Left hindlimb (tissue), 1 donor: ENCODE measurements around the gene SERGEF.

Experiments
- DNase-seq: peaks from one replicate; pipeline ENCODE4 v3.0.0-alpha.2; 2018

The SERGEF gene

DNA sequence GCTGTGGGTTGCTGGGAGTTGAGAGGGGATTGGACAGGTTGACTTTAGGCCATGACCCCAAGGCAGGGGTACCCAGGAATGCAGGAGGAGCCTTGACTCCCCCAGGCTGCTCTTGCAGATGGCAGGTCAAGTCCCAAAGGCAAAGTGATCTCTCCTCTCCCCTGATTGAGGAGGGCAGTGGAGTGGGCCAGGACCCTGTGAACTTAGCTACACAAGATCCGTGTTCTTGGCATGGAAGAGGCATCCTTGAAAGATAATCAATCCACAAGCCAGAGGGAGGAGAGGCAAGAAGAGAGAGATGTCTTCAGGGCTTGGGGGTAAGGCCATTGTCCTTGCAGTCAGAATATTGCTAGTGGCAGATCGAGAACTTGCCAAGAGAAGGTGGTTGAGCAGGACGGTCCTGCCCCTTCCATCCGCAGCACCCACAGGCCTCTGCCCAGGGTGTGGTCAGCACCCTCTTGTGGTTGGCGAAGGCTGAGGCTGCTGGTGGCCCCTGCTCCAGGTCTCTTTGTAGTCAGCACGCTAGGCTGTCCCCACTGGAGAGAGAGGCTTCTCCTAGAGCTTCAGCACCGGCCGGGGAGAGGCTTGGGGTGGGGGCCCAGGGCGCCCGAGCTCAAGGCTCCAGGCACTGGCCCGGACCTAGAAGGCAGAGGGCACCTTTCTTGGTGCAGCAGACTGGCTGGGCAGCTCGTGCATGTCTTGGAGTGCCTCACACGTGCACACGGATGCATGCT, 232.8 kb downstream of the SERGEF start:
- no peak for DNase-seq

DNA sequence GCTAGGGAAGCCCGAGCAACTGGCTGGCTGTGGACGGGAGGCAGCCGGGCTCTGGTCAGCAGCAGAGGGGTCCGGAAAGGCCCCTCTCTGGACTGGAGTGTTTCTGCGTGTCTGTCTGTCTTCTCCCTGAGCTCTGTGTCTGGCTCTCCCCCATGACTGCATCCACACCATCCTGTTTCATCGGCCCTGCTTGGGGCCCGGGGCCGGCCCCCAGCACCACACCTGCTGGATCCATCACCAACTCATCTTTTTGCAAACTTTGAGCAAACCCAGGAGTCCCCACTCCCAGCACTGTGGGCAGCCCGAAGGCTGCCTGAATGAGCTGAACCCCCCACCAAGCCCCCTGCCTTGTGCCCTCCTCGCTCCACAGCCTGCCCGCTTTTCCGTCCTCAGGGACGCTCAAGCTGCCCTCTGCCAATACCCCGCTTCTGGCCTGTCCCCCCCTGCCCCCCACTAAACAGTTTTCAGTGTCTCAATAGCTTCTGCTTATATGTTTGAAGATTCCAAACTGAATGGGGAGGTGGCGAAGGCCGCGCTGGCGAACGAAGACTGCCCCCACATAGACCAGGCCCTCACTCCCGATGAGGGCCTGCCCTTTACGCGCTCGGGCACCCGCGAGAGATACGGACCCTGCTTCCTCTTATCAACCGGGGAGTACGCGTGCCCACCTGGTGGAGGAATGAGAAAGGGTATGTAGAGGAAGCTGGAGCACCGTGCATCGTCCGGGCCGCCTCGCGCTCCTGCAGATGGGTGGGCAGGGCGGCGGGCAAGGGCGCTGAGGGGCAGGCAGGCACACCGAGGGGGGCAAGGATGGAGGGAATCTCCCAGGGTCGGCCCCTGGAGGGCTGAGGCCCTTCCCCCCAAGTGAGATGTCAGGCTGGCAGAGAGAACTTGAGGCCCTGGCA, 233.6 kb downstream of the SERGEF start:
- no peak for DNase-seq

DNA sequence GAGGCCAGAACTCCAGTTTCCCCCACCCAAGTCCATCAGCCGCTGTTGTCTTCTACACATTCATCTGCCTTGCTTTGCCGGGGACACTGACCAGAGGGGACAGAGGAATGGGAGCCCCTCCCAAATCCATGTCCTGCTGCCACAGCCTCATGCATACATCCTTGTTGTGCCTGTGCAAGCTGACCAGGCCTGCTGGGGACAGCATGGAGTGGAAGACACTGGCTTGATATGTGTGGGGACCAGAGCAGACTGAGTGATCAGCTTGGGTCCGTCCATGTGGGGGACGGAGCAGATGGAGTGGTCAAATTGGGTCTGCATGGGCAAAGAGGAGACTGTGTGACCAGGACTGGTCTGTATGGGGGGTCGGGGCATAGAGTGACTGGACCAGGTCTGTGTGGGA, 234.5 kb downstream of the SERGEF start:
- DNase-seq = no peak

DNA sequence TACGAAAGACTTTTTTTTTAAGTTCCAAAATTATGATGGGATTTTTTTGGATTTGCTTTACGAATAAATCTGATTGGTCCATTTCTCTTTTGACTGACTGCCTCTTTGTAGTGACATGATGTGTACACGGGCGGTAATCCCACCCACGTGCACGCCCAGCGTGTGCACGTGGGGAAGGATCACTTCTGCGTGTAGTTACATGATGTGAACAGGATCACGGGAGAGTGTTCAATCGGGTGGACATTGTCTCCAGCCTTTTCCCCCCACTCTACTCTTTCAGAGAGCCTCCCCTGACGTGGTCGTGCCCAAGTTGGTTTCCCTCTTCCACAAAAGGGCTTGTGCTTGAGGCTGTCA, 235.1 kb downstream of the SERGEF start:
- no peak for DNase-seq

DNA sequence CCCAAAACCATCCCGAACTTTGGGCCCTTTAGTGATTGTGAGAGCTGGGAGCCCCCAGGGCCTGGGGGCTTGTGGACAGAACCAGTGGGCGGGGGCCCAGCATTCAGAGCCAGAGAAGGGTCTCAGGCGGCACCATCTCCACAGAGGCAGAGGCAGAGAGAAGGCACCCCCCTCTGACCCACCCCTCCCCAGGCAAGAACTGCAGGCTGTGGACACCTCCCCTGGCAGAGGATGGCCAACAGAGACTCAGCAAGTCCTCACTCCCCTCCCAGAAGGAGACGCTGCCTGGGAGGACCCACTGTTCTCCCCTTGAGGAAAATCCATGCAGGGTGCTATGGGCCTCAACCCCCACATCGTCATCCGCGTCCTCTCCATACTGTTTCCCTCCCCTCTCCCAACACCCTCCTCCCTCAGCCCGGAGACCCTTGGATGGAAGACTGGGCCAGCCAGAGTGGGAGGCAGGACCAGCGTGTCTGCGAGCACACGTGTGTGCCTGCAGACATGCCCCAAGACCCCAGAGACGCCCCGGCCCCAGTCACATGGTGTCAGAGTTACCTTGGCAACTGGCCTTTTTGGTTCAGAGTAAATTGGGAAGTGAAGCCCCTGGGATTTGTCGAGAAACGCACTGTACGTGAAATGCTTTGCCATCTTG, 235.6 kb downstream of the SERGEF start:
- no peak for DNase-seq

DNA sequence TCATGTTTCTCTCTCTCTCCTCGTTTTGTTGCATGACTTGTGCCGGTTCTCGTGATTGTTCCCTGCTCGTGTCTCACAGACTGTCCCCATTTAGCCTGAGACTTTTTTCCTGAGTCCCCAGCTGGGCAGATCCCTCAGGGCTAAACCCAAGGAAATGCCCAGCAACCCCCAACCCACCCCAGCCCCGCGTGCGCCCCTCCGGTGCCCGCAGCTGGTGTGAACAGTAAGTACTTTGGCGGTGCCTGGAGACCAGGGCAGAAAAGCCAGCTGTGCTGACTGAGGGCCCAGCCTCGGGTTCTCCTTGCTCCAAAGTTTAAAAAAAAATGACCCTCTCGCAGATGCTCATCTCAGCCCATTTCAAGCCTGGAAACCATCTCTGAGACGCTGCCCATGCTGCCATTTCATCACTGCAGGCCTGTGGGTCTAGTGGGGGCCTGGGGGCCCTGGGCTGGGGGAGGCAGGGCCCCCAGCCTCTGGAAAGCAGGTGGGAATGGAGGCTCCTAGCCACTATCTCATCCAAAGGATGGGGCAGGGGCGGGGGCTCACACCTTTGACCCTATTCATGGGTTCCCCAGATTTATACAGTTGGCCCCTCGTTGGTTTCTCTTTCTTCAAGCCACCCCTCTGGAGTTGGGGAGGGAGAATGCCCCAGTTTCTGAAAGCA, 236.5 kb downstream of the SERGEF start:
- DNase-seq = no peak

DNA sequence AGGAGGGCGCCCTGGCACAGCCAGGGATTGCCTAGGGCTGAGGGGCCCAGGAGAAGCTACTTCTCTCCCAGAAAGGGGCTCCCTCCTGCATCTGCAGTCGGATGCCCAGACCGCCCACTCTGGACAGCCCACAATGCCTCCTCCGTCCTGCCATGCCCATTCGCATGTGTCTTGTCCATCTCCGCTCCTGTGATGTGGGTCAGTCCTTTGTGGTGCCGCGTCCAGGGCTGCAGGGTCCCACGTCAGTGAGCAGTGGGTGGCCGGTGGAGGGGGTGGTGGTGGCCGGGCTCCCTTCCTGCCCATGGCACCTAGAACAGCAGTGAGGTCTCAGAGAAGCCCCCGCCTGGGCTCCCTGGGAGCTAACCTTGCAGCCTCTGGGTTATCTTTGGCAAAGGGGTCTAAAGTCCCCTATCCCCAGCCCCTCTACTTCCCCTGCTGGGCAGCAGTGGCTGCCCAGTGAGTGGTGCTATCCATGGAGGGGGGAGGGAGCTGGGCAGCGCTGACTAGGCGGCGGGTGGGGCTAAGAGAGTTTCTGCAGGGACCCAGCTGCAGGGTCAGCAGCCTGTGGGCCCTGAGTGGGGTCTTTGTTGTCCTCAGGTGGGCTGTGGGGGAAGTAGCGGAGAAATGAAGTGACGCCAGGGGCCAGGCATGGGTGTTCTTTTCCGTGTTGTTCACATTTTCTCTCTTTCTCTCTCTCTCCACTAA, 237.2 kb downstream of the SERGEF start:
- no peak for DNase-seq

DNA sequence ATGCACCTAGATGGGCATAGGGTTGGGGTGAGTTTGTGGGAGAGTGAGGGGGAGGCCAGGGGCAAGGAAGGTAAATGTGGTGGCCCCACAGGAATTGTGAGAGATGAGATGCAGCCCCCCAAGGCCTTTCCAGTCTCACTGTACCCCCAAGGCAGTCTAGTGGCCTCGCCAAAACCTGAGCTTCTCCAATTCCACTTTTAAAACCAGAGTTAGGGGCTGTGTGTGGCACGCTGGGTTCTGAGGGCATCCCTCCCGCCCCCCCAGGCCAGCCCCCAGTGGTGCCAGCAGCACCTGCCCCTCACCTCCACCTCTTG, 237.9 kb downstream of the SERGEF start:
- peak; percentile 18 for DNase-seq

DNA sequence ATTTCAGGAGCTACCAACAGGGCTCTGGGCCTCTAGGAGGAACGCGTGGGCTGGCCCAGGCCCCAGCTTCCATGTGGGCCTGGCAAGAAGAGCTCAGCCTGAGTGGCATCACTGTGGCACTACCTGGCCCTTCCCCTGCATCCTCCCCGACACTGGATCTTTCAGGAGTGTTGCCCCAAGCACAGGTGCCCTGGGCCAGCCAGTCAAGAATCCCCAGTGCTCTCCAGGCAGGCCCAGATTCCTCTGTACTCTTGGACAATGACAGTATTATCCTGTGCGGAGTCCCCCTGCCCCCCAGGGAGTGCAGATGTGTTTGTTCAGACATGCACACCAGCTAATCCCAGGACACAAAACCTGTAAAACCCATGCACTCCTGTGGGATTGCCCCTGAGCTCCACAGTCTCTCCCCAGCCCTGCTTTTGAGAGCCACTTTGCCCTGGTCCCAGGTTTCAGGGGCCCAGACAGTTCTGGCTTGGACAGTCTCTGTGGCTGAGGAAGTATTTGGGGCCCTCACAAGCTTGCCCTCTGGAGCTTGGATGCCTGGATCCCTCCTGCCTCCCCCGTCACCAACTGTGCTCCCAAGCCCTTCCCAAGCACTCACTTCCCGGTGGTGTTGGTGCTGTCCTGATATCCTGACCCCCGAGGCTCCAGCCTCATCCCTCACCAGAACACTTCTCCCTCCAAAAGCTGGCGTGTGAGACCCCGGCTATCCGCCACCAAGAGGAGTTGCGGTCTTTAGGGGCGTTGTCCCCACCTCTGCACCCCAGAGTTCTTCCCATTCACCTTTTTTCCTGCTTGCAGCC, 238.4 kb downstream of the SERGEF start:
- peak; percentile 14 for DNase-seq

DNA sequence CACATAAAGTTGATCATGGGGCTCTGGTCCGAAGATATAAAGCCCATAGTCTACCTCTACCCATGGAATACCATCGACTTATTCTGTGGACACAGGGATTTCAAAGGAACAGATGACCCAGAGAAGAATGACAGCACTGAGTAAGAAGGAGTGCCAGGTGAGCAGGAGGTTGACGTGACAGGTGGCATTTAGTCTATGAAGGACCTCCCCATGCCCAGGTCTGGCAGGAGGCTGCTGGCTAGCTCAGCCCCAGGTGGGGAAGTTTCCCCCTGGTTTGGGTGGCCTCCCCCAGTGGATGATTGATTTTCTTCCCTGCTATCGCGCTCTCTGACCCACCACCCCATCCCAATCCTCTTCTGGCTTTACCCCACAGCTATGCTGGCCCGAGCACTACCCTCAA, 239.2 kb downstream of the SERGEF start:
- DNase-seq = no peak

DNA sequence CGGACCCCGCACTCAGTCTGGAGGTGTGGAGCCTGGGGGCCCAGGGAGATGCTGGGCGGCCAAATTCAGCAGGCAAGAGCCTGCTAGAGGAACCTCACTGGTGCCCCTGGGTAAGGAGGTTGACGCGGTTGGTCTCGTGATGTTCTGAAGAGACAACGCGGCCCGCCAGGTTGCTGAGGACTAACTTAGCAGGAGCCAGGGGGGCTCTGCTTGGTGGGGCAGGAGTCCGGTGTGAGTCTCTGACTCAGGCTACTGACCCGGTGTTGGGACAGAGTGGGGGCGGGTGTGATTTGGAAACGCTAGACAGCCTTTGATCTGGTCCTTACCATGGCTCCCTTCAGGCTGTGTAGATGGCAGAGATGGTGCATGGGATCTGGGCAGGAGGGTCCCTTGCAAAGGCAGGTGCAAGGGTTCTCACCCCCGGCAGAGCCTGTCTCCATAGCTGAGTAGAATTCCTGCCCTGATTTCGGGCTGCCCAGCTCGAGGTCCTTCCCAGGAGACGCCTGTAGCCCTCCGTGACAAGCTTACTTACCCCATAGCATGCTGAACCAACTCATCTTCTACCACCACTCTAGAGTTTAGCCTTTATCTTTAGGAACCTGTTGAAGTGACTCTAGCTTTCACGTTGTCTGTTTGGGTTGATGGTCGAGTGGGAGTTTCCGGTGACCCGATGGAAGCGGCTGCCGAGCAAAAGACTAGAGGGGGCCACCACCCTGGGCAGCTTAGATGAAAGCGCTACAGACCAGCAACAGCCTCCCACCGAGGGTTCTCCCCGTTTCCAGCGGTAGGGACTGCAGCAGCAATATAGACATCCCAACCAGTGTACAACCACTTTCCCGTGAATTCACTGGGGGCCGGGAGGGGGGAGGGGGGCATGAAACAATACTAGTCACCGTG, 239.9 kb downstream of the SERGEF start:
- DNase-seq = no peak

DNA sequence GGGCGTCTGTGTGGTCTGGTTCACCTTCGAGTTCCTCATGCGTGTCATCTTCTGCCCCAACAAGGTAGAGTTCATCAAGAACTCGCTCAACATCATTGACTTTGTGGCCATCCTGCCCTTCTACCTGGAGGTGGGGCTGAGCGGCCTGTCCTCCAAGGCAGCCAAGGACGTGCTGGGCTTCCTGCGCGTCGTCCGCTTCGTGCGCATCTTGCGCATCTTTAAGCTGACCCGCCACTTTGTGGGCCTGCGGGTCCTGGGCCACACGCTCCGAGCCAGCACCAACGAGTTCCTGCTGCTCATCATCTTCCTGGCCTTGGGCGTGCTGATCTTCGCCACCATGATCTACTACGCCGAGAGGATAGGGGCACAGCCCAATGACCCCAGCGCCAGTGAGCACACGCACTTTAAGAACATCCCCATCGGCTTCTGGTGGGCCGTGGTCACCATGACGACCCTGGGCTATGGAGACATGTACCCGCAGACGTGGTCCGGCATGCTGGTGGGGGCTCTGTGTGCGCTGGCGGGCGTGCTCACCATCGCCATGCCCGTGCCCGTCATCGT, 240.9 kb downstream of the SERGEF start:
- DNase-seq = no peak

DNA sequence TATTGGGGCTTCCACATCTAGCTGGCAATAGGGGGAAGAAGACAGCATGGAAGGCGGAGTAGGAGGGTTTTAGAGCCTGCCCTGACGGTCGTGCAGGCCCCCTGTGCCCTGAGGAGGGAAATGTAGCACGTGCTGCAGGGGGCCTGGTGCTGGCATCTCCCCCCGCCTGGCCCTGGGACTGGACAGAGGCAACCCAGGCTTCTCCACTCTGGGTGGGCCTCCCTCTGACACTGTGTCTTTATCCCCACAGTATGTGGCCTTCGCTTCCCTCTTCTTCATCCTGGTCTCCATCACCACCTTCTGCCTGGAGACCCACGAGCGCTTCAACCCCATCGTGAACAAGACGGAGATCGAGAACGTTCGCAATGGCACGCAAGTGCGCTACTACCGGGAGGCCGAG, 241.4 kb downstream of the SERGEF start:
- DNase-seq = no peak

DNA sequence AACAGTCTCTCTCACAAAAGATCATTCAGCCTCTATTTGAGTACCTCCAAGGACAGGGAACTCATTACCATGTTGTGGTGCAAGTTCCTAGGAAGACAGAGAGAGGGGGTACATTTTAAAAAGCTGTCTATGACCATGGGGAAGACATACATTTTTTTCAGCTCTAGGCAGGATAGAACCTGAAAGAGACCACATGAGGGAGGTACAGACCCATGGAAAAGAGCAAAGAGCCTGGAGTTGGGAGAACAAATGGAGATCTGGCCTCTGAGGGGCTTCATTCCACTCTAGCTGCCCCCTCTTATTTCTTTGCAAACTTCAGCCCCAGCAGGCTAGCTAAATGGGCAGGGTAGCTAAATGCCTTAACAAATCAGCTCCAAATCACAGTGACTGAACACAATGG, 241.9 kb downstream of the SERGEF start:
- DNase-seq = no peak

DNA sequence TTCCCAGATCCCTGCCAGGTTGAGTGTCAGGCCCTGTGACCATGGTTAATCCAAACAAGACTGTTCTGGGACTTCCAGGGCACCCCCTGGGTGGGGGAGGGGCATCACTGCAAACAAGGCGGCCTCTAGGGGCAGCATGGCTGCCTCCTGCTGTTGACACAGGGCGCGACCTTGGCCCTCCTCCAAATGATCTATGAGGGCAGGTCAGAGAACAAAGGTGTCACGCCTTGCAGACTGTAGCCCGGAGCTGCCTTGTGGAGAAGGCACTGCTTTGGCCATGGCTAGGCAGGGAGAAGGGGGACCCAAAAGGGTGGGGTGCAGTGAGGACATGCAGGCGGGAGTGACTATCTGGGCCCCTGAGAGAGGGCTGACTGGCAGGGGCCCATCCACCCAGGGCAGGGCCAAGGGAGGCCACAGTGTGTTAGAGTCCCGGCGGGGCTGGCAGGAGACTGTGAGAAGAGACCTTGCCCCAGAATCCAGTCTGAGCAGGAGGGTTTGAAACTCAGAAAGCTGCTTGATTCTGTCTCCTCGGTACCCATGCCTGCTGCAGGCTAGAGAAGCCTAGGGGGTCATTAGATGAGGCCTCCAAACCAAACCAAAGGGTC, 242.7 kb downstream of the SERGEF start:
- no peak for DNase-seq

DNA sequence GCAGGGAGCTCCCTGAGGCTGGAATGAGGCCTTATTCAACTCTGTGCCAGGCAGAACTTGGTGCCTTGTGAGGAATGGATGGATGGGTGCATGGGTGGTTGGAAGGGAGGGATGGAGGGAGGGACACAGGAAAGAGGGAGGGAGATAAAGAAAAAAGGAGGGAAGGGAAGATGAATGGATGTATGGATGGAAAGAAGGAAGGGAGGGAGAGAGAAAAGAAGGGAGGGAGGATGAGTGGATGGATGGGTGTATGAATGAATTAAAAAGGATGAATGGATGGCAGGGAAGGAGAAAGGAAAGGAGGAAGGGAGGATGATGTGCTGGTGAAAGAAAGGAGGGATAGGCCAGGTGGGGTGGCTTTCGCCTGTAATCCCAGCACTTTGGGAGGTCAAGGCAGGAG, 243.6 kb downstream of the SERGEF start:
- DNase-seq = no peak

DNA sequence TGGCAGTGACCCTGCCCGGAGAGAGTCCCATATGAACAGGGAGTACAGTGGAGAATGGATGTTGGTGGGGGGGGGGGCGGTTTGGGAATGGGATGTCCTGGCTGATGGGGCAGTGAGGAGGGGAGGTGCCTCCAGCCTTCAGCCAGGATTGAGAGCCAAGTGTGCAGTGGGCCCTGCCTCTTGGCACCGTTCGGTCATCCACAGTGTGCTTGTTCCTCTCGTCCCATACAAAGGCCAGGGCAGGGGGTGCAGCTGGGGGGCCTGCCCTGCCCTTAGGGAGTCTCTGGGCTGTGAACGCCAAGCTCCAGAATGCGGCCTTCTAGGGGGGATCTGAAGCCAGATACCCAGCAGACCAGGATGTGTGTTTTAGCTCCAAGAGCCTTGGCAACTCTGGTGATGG, 244.3 kb downstream of the SERGEF start:
- no peak for DNase-seq

DNA sequence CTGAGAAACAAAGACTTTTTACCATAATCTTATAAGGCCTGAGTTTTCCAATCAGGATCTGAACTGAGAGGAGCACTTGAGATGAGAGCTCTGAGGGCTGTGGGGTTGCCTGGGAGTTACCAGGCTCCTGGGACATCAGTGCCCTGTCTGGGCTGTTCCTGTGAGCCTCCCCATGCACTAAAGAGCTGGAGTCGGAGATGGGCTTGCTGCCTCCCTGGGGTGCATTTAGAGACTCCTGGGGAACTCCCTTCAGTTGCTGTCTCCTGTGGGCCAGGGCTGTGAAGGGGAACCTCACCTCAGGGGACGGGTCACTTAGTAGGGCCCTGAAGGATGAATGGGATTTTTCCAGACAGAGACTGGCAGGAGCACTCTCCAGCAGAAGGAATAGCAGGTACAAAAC, 244.9 kb downstream of the SERGEF start:
- DNase-seq = no peak

DNA sequence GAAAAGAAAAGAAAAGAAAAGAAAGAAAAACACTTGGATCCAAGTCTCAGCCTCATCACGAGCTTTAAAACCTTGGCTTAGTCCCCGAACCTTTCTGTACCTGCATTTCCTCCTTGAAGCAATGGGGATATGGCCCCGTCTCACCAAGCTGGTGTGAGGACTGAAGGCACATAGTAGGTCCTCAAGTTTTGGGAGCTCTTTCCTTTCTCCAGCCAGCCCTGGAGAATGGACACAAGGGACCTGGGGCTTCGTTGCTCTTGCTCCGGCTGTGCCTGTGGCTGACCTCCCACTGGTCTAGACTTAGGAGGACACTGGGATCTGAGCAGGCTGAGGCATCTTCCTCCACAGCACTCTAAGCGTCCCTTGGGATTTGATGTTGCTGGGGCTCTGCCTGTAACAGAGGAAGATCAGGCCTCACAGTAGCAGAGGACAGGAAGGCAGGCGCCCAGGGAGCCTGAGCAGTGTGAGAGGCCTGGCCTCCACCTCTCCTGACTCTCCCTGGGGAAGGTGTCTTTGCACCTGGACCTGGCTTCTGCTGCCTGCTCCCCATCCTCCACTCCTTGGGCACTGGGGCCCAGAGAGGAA, 245.5 kb downstream of the SERGEF start:
- no peak for DNase-seq

DNA sequence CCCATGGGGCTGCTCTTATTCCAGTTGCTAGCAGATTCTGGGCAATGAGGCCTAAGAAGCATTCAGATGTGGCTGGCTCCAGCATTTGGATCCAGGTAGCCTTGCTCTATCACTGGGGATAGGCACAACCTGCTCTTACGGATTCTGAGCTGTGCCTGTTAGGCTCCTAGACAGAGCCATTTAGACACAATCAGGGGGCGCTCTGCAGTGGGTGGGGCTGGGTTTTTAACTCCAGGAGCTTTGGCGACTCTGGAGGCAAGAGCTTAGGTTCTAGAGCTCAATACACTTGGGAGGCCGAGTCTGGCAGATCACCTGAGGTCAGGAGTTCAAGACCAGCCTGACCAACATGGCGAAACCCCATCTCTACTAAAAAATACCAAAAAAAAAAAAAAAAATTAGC, 246.3 kb downstream of the SERGEF start:
- DNase-seq = no peak
